ENCODE results near the gene SSRP1.
"Not testable (repeated sequence)": the region's sequence is repeated elsewhere in the genome, so short reads cannot be mapped to it uniquely, and the experiment has no call there.

The SSRP1 gene

DNA sequence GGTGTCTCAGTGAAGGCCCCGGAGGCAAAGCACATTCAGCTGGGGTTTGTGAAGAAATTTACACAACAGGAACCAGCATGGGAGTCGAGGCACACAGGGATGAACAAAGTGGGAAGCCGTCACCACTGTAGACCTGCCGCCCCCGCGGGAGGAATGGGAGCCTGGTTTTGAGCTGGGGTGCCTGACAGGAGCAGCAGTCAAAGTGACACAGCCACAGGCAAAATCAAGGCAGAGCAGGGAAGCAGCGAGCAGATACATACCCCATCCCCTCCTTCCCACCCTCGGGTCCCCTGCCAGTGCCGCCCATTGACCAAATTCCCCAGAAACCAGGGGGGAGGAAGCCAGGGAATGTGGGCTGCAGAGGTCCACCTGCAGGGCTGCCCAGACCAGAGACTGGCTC is 23.3 kb upstream of the SSRP1 start:
- DNase-seq = no peak

DNA sequence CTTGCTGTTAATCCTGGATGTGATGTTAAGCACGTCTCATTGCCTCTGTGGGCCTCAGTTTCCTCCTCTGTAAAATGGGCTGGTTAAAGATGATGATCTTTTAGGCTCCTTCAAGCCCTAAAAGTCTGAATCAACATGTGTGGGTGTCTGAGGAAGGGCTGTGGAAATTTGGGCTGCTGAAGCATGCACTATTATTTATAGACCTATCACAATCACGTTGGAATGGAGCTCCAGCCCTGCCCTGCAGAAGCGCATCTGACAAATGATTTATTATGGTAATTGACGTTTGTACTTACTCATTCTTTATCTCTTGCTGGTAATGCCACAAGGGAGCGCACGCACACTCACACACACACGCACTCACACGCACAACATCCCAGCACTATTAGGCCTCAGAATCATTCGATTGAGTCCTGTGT is 22.9 kb upstream of the SSRP1 start:
- DNase-seq = no peak

DNA sequence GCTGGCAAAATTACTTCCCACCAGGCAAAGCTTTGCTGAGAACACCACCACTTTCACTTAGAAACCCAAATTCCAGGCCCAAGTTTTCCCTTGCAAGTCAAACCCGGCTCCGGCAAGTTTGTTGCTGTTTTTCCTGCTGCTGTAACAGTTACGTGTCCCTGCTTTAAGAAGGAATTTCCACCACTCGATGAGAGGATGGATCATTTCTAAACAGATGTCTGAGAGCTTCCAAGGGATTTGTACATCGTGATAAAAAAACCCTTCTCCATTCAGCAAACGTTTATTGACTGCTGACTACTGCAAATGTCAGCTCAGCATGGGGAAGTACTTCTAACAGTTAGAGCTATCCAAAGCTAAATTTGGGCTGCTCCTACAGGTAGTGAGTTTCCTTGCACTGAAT is 22.2 kb upstream of the SSRP1 start:
- no peak for DNase-seq

DNA sequence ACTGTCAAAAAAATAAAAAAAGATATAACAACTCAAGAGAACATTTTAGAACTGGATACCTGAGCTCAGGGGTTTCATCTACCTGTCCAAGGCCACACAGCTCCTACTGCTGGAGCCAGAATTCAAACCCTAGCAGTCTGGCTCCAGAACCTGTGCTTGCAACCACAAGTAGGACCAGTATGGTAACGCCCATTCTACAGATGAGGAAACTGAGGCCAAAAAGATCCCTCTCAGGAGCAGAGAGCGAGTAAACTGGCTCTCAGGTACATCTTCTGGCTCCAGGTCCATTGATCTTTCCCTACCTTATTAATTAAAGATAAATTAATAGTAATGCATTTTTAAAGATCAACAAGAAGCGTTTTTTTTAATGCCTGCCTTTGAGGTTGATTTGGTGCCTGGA is 21.6 kb upstream of the SSRP1 start:
- DNase-seq = no peak

DNA sequence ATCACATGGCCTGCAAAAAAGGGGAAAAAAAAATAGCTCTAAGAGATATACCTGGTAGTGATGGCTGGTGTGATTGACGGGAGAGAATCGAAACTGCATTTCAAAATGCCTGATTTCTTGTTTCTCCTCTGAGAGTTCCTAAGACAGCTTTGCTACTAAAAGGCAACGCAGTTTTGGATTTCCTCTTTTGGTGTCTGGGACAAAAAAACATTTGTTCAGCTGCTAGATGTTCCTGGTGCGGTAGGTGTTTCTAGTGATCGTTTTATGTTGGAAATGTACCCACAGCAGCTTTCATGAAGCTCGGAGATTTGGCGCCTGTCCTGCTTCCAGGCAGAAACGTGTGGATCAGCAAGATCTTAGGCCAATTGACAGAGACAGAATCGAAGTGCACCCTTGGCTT is 20.6 kb upstream of the SSRP1 start:
- peak; percentile 21 for DNase-seq

DNA sequence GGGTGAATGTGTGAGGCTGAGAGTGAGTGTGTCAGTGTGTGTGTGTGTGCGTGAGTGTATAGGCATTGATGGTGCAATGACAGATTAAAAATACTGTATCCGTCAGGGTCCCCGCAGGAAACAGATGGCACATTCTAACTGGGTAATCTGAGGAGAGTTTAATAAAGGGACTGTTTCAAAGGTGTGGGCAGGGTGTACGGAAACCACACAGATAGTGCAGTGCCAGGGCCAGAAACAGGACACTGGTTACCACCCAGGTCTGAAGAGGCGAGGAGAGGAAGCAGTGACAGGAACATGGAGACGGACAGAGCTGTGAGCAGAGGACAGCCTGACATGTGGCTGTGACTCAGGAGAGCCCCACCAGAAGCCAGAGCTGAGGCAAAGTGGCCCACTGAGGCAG is 19.0 kb upstream of the SSRP1 start:
- no peak for DNase-seq

DNA sequence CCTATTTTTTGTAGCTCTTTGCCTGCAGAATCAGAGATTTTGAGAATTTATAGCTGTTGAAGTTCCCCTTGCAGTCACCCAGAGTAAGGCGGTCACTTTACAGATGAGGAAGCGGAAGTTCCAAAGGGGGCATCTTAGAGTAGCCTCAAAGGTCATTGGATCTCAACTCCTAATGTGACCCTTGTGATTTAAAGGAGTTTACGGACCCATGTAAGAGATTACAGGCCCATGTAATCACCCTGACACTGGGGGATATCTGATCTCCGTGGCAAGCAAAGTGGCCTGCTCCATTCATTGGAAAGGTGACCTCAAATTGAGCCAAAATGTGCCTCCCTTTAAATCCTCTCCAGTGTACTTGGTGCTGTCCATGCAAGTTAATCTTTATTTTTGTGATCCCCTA is 18.2 kb upstream of the SSRP1 start:
- DNase-seq = no peak

DNA sequence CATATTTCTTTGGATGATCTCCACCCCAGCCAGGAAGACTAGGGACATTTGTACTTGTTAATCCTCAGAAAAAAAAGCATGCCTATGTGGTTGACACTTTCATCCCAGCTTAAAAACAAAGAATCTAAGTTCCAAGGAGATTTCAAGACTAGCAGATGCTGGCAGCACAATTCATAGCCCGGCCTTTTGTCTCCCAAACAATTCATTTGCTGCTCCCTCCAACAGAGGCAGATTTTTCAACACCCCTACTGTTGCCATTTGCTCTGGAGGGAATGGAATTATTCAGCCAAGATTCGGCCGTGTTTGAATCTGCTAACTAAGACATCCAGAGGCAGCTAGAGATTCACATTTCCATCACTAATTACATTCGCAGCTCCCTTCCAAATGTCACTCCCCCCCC is 17.8 kb upstream of the SSRP1 start:
- no peak for DNase-seq

DNA sequence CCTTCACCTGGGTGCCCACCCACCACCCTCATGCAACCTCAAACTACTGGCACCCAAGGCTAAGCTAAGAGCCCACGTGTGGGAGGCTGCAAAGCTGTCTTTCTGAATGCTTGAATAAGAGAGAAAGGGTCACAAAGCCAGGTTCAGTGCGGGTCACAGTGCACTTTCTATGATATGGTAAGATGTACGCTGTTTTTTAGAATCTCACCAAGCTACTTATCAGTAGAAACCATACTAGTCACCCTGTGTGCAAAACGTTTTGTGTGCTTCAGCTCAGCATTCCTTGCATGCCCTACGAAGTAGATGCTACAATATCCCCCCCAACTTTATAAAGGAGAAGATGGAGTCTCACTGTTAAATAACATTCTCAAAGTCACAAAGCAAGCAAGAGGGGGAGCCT is 17.3 kb upstream of the SSRP1 start:
- DNase-seq = no peak

DNA sequence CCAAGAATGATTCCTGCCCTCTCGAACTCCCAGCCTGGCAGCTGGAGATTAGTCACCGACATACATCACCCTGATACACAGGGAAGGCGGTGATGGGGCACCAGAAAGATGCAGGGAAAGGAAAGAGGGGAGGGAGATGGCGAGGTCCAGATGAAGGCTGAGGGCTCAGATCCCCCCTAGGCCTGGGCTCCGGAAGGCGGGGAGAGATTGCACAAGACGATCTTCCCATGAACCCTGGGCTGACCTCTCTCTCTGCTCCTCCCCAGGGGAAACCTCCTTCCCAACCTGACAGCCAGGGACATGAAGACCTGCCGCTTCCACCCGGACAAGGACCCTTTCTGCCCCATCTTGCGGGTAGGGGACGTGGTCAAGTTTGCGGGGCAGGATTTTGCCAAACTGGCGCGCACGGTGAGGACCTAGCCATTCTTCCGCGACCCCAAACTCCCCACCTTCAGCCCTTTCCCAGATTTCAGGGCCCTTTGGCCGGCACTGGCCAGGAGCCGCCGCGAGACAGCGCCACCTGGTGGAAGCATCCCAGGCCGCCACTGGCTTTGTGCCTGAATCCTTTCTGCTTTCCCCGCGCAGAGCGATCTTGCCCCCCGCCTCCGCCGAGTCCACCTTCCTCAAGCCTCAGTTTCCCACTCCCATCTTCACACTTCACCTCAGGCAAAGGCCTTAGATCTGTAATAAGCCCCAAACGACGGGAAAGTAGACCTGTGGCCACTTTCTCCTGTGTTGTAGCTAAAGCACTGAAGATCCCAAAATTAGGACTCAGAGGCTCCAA is 14.0 kb upstream of the SSRP1 start:
- peak; percentile 72 for DNase-seq

DNA sequence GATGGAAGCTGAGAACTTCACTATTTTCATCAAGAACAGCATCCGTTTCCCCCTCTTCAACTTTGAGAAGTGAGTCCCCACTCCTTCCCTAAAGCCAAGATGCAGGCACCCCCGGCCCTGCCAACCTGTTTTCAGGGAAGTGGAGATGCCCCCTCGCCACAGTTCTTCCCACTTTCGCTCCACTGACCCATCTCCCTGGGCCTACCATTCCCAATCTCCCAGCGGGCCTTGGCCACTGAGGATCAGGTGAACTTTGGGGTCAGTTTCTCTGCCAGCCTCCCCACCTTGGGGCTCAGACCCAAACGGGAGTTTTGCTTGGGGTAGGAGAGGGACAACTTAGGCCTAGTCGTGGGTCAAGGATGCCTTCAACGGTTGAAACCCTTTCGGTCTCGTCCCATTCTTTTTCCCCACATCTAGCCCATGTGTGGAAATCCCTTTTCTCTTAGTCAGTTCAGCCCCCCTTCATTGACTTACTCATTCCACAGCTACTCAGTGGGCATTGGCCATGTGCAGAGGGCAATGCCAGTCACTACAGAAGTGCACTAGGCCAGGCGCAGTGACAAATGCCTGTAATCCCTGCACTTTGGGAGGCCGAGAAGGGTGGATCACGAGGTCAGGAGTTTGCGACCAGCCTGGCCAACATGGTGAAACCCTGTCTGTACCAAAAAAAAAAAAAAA is 13.1 kb upstream of the SSRP1 start:
- no peak for DNase-seq

DNA sequence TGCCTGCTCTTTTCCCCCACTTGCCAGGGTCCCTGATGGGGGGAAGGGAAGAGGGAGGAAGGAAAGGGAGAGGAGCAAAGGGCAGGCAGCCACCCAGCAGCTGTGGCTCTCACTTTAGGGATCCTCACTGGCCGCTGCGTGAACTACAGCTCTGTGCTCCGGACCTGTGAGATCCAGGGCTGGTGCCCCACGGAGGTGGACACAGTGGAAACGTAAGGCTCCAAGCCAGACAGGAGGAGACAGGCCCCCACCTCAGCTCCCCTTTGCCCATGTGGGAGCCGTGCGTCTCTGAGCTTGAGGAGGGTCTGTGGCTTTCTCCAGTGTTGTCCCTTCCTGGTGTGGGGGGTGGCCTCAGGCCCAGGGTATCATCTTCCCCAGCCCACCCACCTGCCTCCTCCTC is 12.4 kb upstream of the SSRP1 start:
- DNase-seq = no peak

DNA sequence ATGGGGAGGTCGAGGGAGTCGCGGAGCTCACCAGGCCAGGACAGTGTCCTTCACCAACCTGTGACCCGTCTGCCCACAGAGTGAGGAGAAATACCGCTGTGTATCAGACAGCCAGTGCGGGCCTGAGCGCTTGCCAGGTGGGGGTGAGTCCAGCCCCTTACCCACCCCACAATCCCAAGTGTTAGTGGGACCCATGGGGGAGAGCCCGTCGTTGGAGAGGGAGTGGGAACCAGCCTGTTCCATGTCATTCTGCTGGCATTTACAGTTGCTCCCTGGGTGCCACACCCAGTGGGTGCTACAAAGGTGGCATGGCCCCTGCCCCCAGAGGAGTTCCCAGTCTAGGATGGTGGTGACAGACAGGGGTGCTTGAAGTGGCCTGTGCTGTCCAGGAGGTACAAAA is 11.6 kb upstream of the SSRP1 start:
- no peak for DNase-seq

DNA sequence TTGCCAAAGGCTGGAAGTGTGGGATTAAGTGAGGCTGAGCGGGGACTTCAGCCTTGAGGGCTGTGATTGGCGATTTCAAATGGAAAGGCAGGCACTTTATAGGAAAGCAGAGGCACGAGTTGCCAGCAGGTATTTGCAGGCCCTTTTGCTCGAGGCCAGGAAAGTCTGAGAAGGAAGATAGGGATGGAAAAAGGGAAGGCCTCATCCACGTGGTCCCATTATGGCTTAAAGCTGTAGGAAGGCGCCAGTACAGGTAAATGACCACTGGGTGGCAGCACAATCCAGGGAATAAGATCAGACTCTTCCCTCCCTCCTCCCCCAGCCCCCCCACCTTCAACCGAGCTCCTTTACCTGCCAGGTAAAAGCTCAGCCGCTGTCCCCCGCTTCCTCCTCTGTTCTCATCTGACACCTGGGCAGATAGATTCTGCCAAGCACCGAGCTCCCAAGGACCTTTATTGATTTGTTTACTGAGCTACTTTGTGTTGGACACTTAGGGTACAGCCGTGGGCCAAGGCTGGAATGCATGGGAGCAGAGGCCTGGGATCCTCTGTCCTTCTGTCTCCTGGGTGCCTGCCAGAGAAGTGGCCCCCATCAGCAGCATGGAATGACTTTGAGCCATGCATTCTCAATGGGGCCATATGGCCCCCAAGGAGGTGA is 10.0 kb upstream of the SSRP1 start:
- DNase-seq = peak; percentile 85

DNA sequence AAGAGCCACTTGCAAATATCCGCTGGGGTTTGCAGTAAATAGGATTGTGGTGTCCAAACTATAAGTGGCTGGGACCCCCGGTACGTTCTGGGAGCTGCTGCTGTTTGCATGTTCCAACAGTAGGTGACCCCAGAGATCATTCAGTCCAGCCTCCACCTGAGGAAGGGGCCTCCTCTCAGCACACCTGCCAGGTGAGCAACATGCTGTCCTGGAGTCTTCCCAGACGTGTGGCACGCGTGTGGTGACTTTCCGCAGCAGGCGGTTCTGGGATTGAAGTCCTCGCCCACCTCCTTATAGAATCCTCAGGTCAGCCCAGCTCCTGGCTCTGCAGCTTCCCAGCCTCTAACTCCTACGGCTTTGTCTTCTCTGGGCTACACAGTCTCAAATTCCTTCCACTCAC is 9.1 kb upstream of the SSRP1 start:
- no peak for DNase-seq

DNA sequence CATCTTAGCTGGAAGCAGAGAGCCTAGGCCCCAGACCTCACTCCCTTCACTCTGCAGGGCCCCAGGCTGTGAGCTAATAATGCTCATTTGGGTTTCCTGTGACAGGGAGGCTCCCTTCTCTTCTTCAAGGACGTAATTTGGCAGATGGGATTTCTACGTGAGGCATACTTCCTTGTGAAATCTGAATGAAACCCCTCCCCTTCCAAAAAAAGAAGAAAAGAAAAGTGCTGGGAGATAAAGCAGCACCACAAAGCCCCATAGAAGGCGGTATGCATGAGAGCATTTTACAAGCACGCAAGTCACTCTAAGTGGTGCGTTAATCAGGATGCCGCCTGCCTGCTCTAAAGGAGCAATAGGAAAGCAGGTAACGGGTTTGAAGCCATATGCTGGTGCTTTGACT is 8.1 kb upstream of the SSRP1 start:
- no peak for DNase-seq

DNA sequence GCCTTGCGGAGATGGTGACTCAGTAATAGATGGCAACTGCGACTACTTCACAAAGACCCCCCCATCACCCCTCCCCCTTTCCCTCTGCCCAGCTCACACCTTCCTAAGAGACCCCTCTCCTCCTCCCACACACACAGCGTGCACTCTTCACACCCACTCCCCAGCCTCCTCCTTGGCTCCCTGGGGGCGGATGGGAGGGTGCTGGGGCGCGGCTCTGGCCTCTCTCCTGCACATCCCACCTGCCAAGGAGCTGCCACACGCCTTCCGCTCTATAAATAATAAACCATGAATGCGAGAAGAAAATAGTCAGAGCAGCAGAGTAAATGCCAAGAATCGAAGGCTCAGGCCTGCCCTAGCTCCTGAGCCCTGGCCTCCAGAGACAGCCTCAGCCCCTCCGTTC is 7.0 kb upstream of the SSRP1 start:
- no peak for DNase-seq

DNA sequence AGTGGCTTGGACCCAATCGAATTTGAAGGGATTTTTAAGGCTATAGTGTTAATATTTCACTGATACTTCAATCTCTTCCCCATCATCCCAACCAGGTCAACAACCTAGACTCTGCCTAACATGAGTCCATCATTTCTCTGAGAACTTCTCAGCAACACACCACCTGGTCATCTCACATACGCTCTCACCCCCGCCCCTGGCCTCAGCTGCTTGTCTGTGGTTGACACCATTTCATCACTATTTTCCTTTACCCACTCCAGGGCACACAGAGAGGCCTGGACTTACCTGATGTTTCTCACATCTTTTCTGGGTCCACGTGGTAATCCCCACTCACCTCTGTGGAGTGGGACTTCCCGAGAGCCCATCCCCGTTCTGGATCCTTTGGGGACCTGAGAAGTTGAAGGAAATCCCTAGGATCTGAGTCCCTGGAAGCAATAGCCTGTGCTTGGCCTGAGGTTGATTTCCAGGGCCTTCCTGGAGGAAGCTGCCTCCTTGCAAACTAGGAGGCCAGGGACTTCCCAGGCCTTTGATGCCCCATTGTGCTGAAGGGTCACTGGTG is 5.6 kb upstream of the SSRP1 start:
- DNase-seq = no peak

DNA sequence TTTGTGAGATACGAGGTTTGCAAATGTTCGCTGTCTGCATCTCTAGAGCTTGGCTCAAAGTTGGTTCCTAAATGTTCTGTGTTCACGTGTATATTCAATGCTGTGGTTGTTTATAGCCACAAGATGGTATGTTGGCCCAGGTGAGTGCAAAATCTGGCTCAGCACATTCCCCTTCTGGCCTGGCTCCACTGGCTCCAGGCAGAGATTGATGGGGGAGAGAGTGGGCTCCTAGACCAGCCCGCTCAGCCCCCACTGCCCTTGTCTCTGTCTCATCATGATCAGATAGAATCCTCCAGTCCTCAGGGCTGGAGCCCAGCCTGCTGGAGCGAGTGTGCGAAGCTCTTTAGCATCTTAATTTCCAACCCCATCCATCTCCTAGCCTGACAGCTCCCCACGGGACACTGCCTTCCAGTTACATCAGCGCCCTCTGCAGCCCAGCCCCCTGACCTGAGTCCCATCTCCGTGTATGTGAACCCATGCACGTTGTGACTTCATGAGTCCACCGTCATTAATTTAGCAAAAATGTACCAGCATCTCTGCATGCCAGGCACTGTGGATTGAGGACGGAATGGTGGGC is 4.4 kb upstream of the SSRP1 start:
- peak; percentile 52 for DNase-seq

DNA sequence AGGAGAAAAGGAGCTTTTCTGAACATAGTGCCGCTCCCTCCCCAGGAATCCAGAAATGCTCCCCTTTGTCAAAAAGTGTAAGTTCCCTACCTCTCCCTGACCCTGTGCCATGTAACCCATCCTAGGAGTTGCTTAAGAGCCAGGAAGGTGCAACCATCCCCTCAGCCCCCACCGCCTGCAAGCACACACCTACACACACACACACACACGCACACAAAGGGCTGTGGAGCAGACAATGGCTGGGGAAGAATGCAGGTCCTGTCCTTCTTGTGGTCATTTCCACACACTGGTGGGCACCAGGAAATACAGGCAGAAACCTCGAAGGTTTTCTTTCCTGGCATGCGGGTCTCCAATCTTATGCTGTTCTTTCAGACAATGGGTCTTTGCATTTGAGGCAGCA is 3.6 kb upstream of the SSRP1 start:
- no peak for DNase-seq

DNA sequence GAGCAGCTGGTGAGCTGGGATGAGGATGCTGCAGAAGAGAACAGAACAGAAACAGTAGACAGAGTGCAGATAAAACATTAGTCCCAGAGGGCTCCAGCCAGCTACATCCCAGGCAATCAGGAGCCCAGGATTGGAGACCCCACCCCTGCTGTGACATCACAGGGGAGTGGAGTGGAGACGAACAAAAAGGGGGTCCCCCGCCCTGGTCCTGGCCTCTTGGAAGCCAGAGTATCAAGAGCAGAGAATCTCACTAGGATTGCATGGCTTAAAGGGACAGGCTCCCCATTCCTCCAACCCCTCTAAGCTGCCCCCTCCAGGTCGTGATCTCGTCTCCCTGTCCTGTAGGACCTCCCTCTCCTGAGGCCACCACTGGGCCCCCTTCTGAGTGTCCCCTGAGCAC is 2.5 kb upstream of the SSRP1 start, which contains the start of gene P2RX3:
Gene P2RX3 (plus strand): TSS at position 211 of the 400 bp plus-strand sequence. CDS start 199 bp downstream, outside the sequence.
- DNase-seq = no peak

DNA sequence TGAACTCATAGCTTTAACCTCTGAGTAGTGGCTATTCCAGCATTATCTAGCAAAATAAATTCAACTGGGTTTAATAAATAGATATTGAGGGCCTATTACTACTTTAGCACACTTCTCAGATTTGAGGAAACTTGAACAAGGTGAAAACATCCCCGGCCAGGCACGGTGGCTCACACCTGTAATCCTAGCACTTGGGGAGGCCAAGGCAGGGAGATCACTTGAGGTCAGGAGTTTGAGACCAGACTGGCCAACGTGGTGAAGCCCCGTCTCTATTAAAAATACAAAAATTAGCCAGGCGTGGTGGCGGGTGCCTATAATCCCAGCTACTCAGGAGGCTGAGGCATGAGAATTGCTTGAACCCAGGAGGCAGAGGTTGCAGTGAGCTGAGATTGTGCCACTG is 1.2 kb upstream of the SSRP1 start:
- not testable (repeated sequence) for DNase-seq

DNA sequence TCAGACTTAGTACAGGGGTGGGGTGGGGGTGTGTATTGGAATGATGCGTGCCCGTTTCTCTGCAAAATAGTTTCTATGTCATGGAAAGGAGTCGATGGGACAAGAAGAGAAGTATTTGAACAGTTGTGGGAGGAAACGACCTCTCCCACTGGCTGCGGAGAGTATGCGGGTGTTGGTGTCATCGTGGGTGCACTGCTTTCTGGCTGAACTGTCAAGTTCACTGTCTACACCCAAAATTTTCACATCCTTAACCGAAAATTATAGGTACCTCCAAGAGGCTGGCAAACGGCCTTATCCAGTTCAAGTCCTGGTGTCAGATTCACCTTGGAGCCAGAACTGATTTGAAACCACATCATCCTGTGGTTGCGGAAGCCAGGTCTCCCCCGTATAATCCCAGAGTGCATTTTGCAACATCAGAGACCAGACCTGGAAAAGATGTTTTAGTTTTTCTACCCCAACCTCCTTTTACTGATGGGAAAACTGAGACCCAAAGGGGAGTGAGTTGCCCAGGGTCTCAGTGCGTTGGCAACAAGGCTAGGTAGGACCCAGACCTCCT is 497 bp upstream of the SSRP1 start:
- no peak for DNase-seq
